WTC11 (cell line): ENCODE measurements around the gene LRRFIP2. TPM values are rescaled to one million over a fixed set of nuclear protein-coding genes. Genes with fewer than 3 reads are reported as not detected.

Experiments used
- ATAC-seq: fragments of 200-7000 bp; cut with Tn5 transposase; 2 replicates; pipeline ENCODE4 v1.10.0; 2021; ENCODE audit warnings: mild to moderate bottlenecking, moderate library complexity
- CTCF ChIA-PET: fragments of 300-600 bp; sonication (Branson Sonifier 250); formaldehyde crosslinking; loops from one replicate; lab custom pipeline; 2021; ENCODE audit warnings: antibody characterized with exemption; lab: Charles Lee
- POLR2A ChIA-PET: fragments of 350-600 bp; sonication (Branson Sonifier 250); formaldehyde crosslinking; loops from one replicate; lab custom pipeline; 2021; ENCODE audit warnings: antibody characterized with exemption; lab: Charles Lee
- DNase-seq: peaks from one replicate; pipeline ENCODE4 v3.0.0; 2021; ENCODE audit warnings: low spot score
- H3K27ac Mint-ChIP-seq: 2 replicates; pipeline ENCODE4 v1.8.0; 2021; ENCODE audit warnings: mixed read lengths
- H3K27me3 Mint-ChIP-seq: 2 replicates; pipeline ENCODE4 v1.8.0; 2021; ENCODE audit warnings: low read depth, mild to moderate bottlenecking, moderate library complexity, mixed read lengths
- H3K36me3 Mint-ChIP-seq: 2 replicates; pipeline ENCODE4 v1.8.0; 2021; ENCODE audit warnings: mixed read lengths
- H3K4me1 Mint-ChIP-seq: 2 replicates; pipeline ENCODE4 v1.8.0; 2022; ENCODE audit warnings: mixed read lengths
- H3K4me3 Mint-ChIP-seq: 2 replicates; pipeline ENCODE4 v1.8.0; 2021; ENCODE audit warnings: mild to moderate bottlenecking, moderate library complexity, mixed read lengths
- H3K9me3 Mint-ChIP-seq: 2 replicates; pipeline ENCODE4 v1.8.0; 2021; ENCODE audit warnings: mixed read lengths
- AFF4 ChIP-seq: sonication (generic); formaldehyde crosslinking; IDR thresholded peaks from 2 replicates; pipeline ENCODE4 v1.8.1; 2023; ENCODE audit warnings: mild to moderate bottlenecking, missing genetic modification reagents, borderline replicate concordance
- AR ChIP-seq: fragments of 250-450 bp; sonication (Bioruptor Pico); IDR thresholded peaks from 2 replicates; pipeline ENCODE4 v1.9.0; 2021; ENCODE audit warnings: mild to moderate bottlenecking
- CREB1 ChIP-seq: sonication (generic); formaldehyde crosslinking; IDR thresholded peaks from 2 replicates; pipeline ENCODE4 v1.8.0; 2023; ENCODE audit warnings: mild to moderate bottlenecking, missing genetic modification reagents
- ETV6 ChIP-seq: sonication (generic); formaldehyde crosslinking; IDR thresholded peaks from 2 replicates; pipeline ENCODE4 v1.8.1; 2022; ENCODE audit warnings: mild to moderate bottlenecking, missing genetic modification reagents
- FOXK1 ChIP-seq: sonication (generic); formaldehyde crosslinking; IDR thresholded peaks from 2 replicates; pipeline ENCODE4 v1.8.0; 2022; ENCODE audit warnings: mild to moderate bottlenecking, moderate library complexity, missing genetic modification reagents
- GABPB1 ChIP-seq: sonication (generic); formaldehyde crosslinking; IDR thresholded peaks from 2 replicates; pipeline ENCODE4 v1.8.1; 2023; ENCODE audit warnings: mild to moderate bottlenecking, missing genetic modification reagents
- SP1 ChIP-seq: sonication (generic); formaldehyde crosslinking; conservative IDR thresholded peaks from 2 replicates; pipeline ENCODE4 v1.8.1; 2022; ENCODE audit warnings: missing genetic modification reagents
- ZBTB43 ChIP-seq: sonication (generic); formaldehyde crosslinking; IDR thresholded peaks from 2 replicates; pipeline ENCODE4 v1.8.1; 2023; ENCODE audit warnings: mild to moderate bottlenecking, missing genetic modification reagents
- ZNF232 ChIP-seq: sonication (generic); formaldehyde crosslinking; IDR thresholded peaks from 2 replicates; pipeline ENCODE4 v1.8.0; 2022; ENCODE audit warnings: mild to moderate bottlenecking, missing genetic modification reagents
- ZNF281 ChIP-seq: sonication (generic); formaldehyde crosslinking; IDR thresholded peaks from 2 replicates; pipeline ENCODE4 v1.8.0; 2023; ENCODE audit warnings: mild to moderate bottlenecking, missing genetic modification reagents
- ZNF317 ChIP-seq: sonication (generic); formaldehyde crosslinking; IDR thresholded peaks from 2 replicates; pipeline ENCODE4 v1.8.1; 2023; ENCODE audit warnings: low read depth, mild to moderate bottlenecking, moderate library complexity, missing genetic modification reagents, borderline replicate concordance
- ZNF425 ChIP-seq: fragments of 250-450 bp; sonication (Bioruptor Pico); conservative IDR thresholded peaks from 2 replicates; pipeline ENCODE4 v1.9.0; 2021; ENCODE audit warnings: mild to moderate bottlenecking
- ZNF532 ChIP-seq: fragments of 250-450 bp; sonication (Bioruptor Pico); IDR thresholded peaks from 2 replicates; pipeline ENCODE4 v1.9.0; 2021; ENCODE audit warnings: mild to moderate bottlenecking, borderline replicate concordance
- total RNA-seq: library from RNA; stranded (reverse); gene quantifications from 3 replicates; pipeline ENCODE4 v1.2.3, GENCODE V29; 2021

The LRRFIP2 gene
- total RNA-seq, 1 experiment from 2014 or later: 23.7 TPM

GRCh38 chr3:37171144-37171543 is 3.2 kb downstream of the LRRFIP2 start:
- ATAC-seq (no peak), DNase-seq (no peak)
- peaks cover 19% of the 10 kb centered on the region for H3K4me1 Mint-ChIP-seq
- H3K9me3 Mint-ChIP-seq: no peaks in the 10 kb centered on the region
- no peaks in the 10 kb centered on the region for H3K36me3 Mint-ChIP-seq
- H3K27me3 Mint-ChIP-seq: no peaks in the 10 kb centered on the region
- ChIA-PET POLR2A (no interaction called here), CTCF (no interaction called here)
- TF ChIP-seq GABPB1 (CRISPR knock-in tag) (no peak), SP1 (CRISPR knock-in tag) (no peak), ZNF532 (CRISPR knock-in tag) (no peak), ZNF232 (no peak)
- 0 out of 2 replicates have a peak overlapping the region, but pooled peaks have one; percentile 42 for H3K27ac Mint-ChIP-seq
- no peak overlapping the region for H3K4me3 Mint-ChIP-seq

- H3K27ac Mint-ChIP-seq: no peak overlapping the region
- ChIA-PET POLR2A (no interaction called here), CTCF (no interaction called here)
- no peak overlapping the region for H3K4me3 Mint-ChIP-seq
- peaks cover 19% of the 10 kb centered on the region for H3K4me1 Mint-ChIP-seq
- H3K27me3 Mint-ChIP-seq: no peaks in the 10 kb centered on the region
- no peaks in the 10 kb centered on the region for H3K36me3 Mint-ChIP-seq
- TF ChIP-seq SP1 (CRISPR knock-in tag) (no peak), ZNF281 (no peak), AR (CRISPR knock-in tag) (no peak), FOXK1 (CRISPR knock-in tag) (no peak), AFF4 (CRISPR knock-in tag) (no peak), CREB1 (CRISPR knock-in tag) (no peak), ZNF317 (CRISPR knock-in tag) (no peak), ZBTB43 (CRISPR knock-in tag) (no peak), ETV6 (CRISPR knock-in tag) (no peak), ZNF425 (CRISPR knock-in tag) (no peak)
- DNase-seq (no peak), ATAC-seq (no peak)
- H3K9me3 Mint-ChIP-seq: no peaks in the 10 kb centered on the region
These were observed 3.9 kb downstream of the LRRFIP2 start for GRCh38 chr3:37170513-37170912.
